ENCODE results near the gene CTNNA3. TPM values are rescaled to one million over a fixed set of nuclear protein-coding genes. Genes with fewer than 3 reads are reported as not detected.

Gene CTNNA3
- total and polyA plus RNA-seq, 3 donors from 2014 or later: 17.8 to 19.4 (median 18.3) TPM

- no peak for DNase-seq
- Histone ChIP-seq H3K4me3 (no peak overlapping the region), H3K4me1 (no peaks in the 10 kb centered on the region), H3K27me3 (no peaks in the 10 kb centered on the region), H3K27ac (no peak overlapping the region), H3K36me3 (ENCODE audit: low read depth, missing control alignments) (no peaks in the 10 kb centered on the region), H3K9me3 (no peaks in the 10 kb centered on the region)
- intact Hi-C loops (cut with DNase I; ENCODE audit: low total_unique reads): no loop called here
- 67 to 79% methylated on average over 7 of the region's 7 CpGs for WGBS, 2 donors
- TF ChIP-seq CTCF (IDR thresholded peaks at IDR 0.05): no peak
- no peak for TF ChIP-seq POLR2A (IDR thresholded peaks at IDR 0.05)
Observed at GRCh38 chr10:66321723-66322665, 1374.0 kb downstream of the CTNNA3 start.

- H3K27me3 ChIP-seq: no peaks in the 10 kb centered on the region
- TF ChIP-seq POLR2A (IDR thresholded peaks at IDR 0.05) (no peak), CTCF (IDR thresholded peaks at IDR 0.05) (no peak)
- no peaks in the 10 kb centered on the region for H3K9me3 ChIP-seq
- DNase-seq: no peak
- H3K27ac ChIP-seq: no peak overlapping the region
- no peak overlapping the region for H3K4me3 ChIP-seq
- intact Hi-C loops (cut with DNase I; ENCODE audit: low total_unique reads): no loop called here
- no peaks in the 10 kb centered on the region for H3K4me1 ChIP-seq
- no peaks in the 10 kb centered on the region for H3K36me3 ChIP-seq (ENCODE audit: low read depth, missing control alignments)
- WGBS, 2 donors: 81 to 90% methylated on average over 3 of the region's 3 CpGs
Observed at GRCh38 chr10:66318761-66319160, 1377.2 kb downstream of the CTNNA3 start.

- intact Hi-C loops (cut with DNase I; ENCODE audit: low total_unique reads): no loop called here
Observed at GRCh38 chr10:66307826-66308225, 1388.2 kb downstream of the CTNNA3 start.

GRCh38 chr10:66301078-66301477, 1394.9 kb downstream of the CTNNA3 start:
- Histone ChIP-seq H3K9me3 (no peaks in the 10 kb centered on the region), H3K4me1 (no peaks in the 10 kb centered on the region), H3K4me3 (no peak overlapping the region), H3K27me3 (no peaks in the 10 kb centered on the region), H3K36me3 (ENCODE audit: low read depth, missing control alignments) (no peaks in the 10 kb centered on the region), H3K27ac (no peak overlapping the region)
- intact Hi-C loops (cut with DNase I; ENCODE audit: low total_unique reads): no loop called here
- WGBS, 2 donors: 83 to 91% methylated on average over 1 of the region's 1 CpG
- DNase-seq: no peak
- TF ChIP-seq CTCF (IDR thresholded peaks at IDR 0.05) (no peak), POLR2A (IDR thresholded peaks at IDR 0.05) (no peak)

More at GRCh38 chr10:66307826-66308225, 1388.2 kb downstream of the CTNNA3 start:
- H3K27ac ChIP-seq: no peak overlapping the region
- H3K4me3 ChIP-seq: no peak overlapping the region
- H3K27me3 ChIP-seq: no peaks in the 10 kb centered on the region
- H3K4me1 ChIP-seq: no peaks in the 10 kb centered on the region
- no peak for DNase-seq
- TF ChIP-seq POLR2A (IDR thresholded peaks at IDR 0.05) (no peak), CTCF (IDR thresholded peaks at IDR 0.05) (peak in 2 of 3 experiments; percentile 14 to 17)
- H3K9me3 ChIP-seq: no peaks in the 10 kb centered on the region
- no peaks in the 10 kb centered on the region for H3K36me3 ChIP-seq (ENCODE audit: low read depth, missing control alignments)

All from testis (tissue), 3 donors.